Mesendoderm (in vitro differentiated cells): ENCODE measurements around the gene PPP1R16B.

Experiments
- DNase-seq: peaks from one replicate; pipeline ENCODE4 v3.0.0; 2013
- H2AK5ac ChIP-seq: 2 replicates; pipeline ENCODE4 v1.6.1; 2013; ENCODE audit warnings: low read length, inconsistent platforms
- H2BK120ac ChIP-seq: 2 replicates; pipeline ENCODE4 v1.6.1; 2013; ENCODE audit warnings: low read depth, mild to moderate bottlenecking, low read length, moderate library complexity, mixed read lengths
- H2BK15ac ChIP-seq: replicated peaks from 2 replicates; pipeline ENCODE4 v1.6.1; 2013; ENCODE audit warnings: low read depth, mild to moderate bottlenecking, moderate library complexity
- H2BK5ac ChIP-seq: 2 replicates; pipeline ENCODE4 v1.6.1; 2013; ENCODE audit warnings: low read length, inconsistent platforms
- H3K18ac ChIP-seq: 2 replicates; pipeline ENCODE4 v1.6.1; 2013; ENCODE audit warnings: mild to moderate bottlenecking, low read length, mixed read lengths
- H3K23ac ChIP-seq: one replicate; pipeline ENCODE4 v1.6.1; 2013; ENCODE audit warnings: low read length
- H3K27ac ChIP-seq: 2 replicates; pipeline ENCODE4 v1.5.1; 2013; ENCODE audit warnings: low read depth, mild to moderate bottlenecking, inconsistent platforms, low read length, moderate library complexity
- H3K27me3 ChIP-seq: 2 replicates; pipeline ENCODE4 v1.6.1; 2013; ENCODE audit warnings: low read length, control low read depth, mild to moderate bottlenecking, inconsistent platforms; ENCODE audit not compliant: insufficient read depth, poor library complexity
- H3K36me3 ChIP-seq: 2 replicates; pipeline ENCODE4 v1.6.1; 2013; ENCODE audit warnings: low read length, inconsistent platforms; ENCODE audit not compliant: control insufficient read depth, insufficient read depth
- H3K4ac ChIP-seq: one replicate; pipeline ENCODE4 v1.6.1; 2013; ENCODE audit warnings: low read depth, mild to moderate bottlenecking, low read length, moderate library complexity
- H3K4me1 ChIP-seq: 2 replicates; pipeline ENCODE4 v1.6.1; 2013; ENCODE audit warnings: low read depth, low read length, inconsistent platforms; ENCODE audit not compliant: control insufficient read depth
- H3K4me2 ChIP-seq: 2 replicates; pipeline ENCODE4 v1.6.1; 2013; ENCODE audit warnings: low read length
- H3K4me3 ChIP-seq: 2 replicates; pipeline ENCODE4 v1.5.1; 2013; ENCODE audit warnings: mild to moderate bottlenecking, low read length
- H3K56ac ChIP-seq: one replicate; pipeline ENCODE4 v1.6.1; 2013; ENCODE audit warnings: low read length
- H3K79me1 ChIP-seq: 2 replicates; pipeline ENCODE4 v1.6.1; 2013; ENCODE audit warnings: low read length, inconsistent platforms
- H3K79me2 ChIP-seq: 2 replicates; pipeline ENCODE4 v1.6.1; 2013; ENCODE audit warnings: mild to moderate bottlenecking, low read length; ENCODE audit not compliant: control insufficient read depth, insufficient read depth
- H3K9ac ChIP-seq: 2 replicates; pipeline ENCODE4 v1.6.1; 2013; ENCODE audit warnings: low read length, inconsistent platforms
- H4K5ac ChIP-seq: one replicate; pipeline ENCODE4 v1.6.1; 2013; ENCODE audit warnings: low read length
- H4K8ac ChIP-seq: one replicate; pipeline ENCODE4 v1.6.1; 2013; ENCODE audit warnings: low read depth, mild to moderate bottlenecking, control low read depth, low read length, moderate library complexity
- WGBS: extraction: QIAGEN DNeasy Blood & Tissue Kit; methylation state at CpG from one replicate; pipeline ENCODE4 v1.1.7; 2013; ENCODE audit warnings: low lambda C conversion rate, missing lambda C conversion rate; ENCODE audit not compliant: insufficient coverage; ENCODE audit errors: extremely low coverage; 5-methylcytosine and 5-hydroxymethylcytosine counted together

PPP1R16B gene

DNA sequence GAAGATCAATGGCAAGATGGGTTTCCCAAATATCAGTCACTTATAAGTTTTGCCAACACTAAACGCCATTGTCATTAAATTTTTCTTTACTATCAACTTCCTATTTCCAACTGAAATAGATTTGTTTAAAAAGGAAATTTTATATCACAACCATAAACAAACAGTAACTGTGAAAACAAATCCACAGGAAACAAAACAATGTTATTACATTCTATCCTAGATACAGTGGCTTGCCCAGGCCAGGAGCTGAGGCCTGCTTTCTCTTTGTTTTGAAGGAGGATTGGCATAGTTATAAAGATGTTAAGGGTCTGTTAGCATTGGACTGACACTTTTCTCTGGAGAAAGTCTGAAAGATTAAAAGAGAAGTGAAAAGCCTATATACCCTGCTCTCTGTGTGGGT, 24.9 kb downstream of the PPP1R16B start:
- Histone ChIP-seq H4K5ac (no peak overlapping the region), H3K79me1 (peaks cover 2% of the 10 kb centered on the region), H3K4me3 (no peak overlapping the region), H3K23ac (no peak overlapping the region), H2BK120ac (no peak overlapping the region), H3K4ac (no peak overlapping the region), H3K36me3 (no peaks in the 10 kb centered on the region), H2BK15ac (no peak overlapping the region), H3K4me1 (peaks cover 11% of the 10 kb centered on the region), H4K8ac (no peak overlapping the region), H3K27ac (no peak overlapping the region), H3K9ac (no peak overlapping the region), H3K79me2 (no peaks in the 10 kb centered on the region), H3K56ac (no peak overlapping the region), H3K4me2 (no peak overlapping the region), H2AK5ac (no peak overlapping the region), H3K27me3 (no peaks in the 10 kb centered on the region), H2BK5ac (no peak overlapping the region), H3K18ac (no peak overlapping the region)
- 100% methylated on average over 1 of the region's 1 CpG for WGBS
- DNase-seq = no peak

DNA sequence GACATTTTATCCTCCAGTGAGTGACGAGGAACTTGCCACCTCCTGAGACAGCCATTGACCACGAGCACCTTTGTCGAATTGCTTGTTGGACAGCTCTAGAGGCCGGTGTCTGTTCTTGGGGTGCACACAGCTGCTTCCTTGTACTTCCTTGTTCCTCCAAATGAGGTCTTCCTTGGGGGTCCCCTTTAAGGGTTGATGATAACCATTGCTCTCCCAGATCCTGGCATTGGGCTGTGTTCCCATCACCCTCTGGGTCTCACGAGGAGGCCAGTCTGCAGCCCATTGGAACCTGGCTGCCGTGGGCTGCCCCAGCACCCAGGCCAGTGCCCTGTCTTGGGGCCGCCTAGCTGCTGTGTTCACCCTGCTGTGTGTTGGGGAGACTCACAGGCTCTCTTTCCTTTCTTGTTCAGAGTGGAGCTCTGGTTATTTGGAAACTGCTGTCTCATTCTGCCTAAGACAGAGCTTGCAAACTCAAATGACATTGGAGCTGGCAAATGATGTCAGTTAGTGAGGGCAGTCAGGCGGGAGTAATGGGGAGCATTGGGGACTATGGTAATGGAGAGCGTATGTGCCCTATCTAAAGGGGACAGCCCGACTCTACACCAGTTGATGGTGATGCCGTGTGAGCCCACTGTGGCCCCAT, 25.7 kb downstream of the PPP1R16B start:
- Histone ChIP-seq H3K4ac (no peak overlapping the region), H3K4me3 (no peak overlapping the region), H3K36me3 (no peaks in the 10 kb centered on the region), H3K18ac (no peak overlapping the region), H2BK5ac (no peak overlapping the region), H3K27me3 (no peaks in the 10 kb centered on the region), H3K23ac (no peak overlapping the region), H3K79me2 (no peaks in the 10 kb centered on the region), H2BK120ac (no peak overlapping the region), H4K8ac (no peak overlapping the region), H3K9ac (no peak overlapping the region), H3K4me1 (peaks cover 3% of the 10 kb centered on the region), H3K27ac (no peak overlapping the region), H4K5ac (no peak overlapping the region), H2BK15ac (no peak overlapping the region), H3K56ac (no peak overlapping the region), H2AK5ac (no peak overlapping the region), H3K4me2 (no peak overlapping the region), H3K79me1 (peaks cover 2% of the 10 kb centered on the region)
- WGBS = no CpG with 5 or more reads among the region's 11 CpGs
- no peak for DNase-seq

DNA sequence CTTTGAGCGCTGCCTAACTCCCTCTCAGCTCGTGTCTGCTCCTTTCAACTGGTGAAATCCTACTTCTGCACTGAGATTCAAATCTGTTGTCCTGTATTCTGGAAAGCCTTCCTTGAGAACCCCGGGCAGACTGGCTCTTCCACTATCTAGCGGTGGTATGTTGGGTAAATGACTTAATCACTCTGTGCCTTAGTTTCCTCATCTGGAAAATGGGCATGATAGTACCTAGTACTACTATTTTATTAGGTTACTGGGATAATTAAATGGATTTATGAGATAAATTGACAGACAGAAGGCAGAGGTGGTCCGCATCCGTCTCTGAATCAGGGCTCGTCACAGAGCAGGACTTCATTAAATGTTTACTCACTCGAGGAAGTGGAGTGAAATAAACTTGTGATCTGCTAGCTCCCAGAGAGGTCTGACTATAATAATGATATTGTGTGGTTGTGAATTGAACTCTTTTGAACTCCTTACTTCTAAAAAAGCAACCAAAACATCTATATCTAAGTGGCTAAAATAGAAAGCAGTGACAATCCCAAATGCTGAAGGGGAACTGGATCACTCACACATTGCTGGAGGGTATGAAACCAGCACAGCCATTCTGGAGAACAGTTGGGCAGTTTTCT, 26.6 kb downstream of the PPP1R16B start:
- Histone ChIP-seq H3K79me2 (no peaks in the 10 kb centered on the region), H3K9ac (no peak overlapping the region), H3K27me3 (no peaks in the 10 kb centered on the region), H3K4me2 (no peak overlapping the region), H2AK5ac (no peak overlapping the region), H4K5ac (no peak overlapping the region), H2BK15ac (no peak overlapping the region), H2BK120ac (no peak overlapping the region), H2BK5ac (no peak overlapping the region), H3K27ac (no peak overlapping the region), H3K23ac (no peak overlapping the region), H3K4me1 (no peaks in the 10 kb centered on the region), H3K36me3 (no peaks in the 10 kb centered on the region), H4K8ac (no peak overlapping the region), H3K79me1 (peaks cover 2% of the 10 kb centered on the region), H3K18ac (no peak overlapping the region), H3K4ac (no peak overlapping the region), H3K4me3 (no peak overlapping the region), H3K56ac (no peak overlapping the region)
- DNase-seq = no peak
- no CpG with 5 or more reads among the region's 8 CpGs for WGBS

- H2BK15ac ChIP-seq = no peak overlapping the region
- no peak overlapping the region for H4K8ac ChIP-seq
- no peak overlapping the region for H4K5ac ChIP-seq
- H3K27me3 ChIP-seq = no peaks in the 10 kb centered on the region
- no peak overlapping the region for H3K4me3 ChIP-seq
- H3K4ac ChIP-seq = no peak overlapping the region
- no peak overlapping the region for H3K56ac ChIP-seq
- no peak overlapping the region for H2BK120ac ChIP-seq
- WGBS = no CpG with 5 or more reads among the region's 5 CpGs
- H2BK5ac ChIP-seq = no peak overlapping the region
- H3K18ac ChIP-seq = no peak overlapping the region
- no peak overlapping the region for H3K4me2 ChIP-seq
- H3K79me1 ChIP-seq = no peaks in the 10 kb centered on the region
- H3K79me2 ChIP-seq = no peaks in the 10 kb centered on the region
- H2AK5ac ChIP-seq = no peak overlapping the region
- no peak for DNase-seq
- no peaks in the 10 kb centered on the region for H3K4me1 ChIP-seq
- H3K27ac ChIP-seq = no peak overlapping the region
- H3K36me3 ChIP-seq = no peaks in the 10 kb centered on the region
- H3K23ac ChIP-seq = no peak overlapping the region
- no peak overlapping the region for H3K9ac ChIP-seq
Observed at GRCh38 chr20:38833154-38833856, 27.8 kb downstream of the PPP1R16B start.

DNA sequence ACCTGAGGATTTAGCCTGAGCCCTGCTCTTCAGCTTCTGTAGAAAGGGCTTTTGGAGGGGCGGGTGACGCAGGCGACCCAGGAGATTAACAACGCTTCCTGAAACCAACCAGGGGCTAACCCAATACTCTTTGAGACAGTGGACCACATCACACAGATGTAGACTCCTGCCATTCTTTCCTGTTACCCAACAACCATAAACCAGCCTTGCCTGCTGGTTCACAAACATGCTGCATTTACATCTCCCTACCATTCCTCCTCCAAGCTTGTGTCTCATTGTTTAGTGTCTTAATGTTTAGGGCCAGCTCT, 28.3 kb downstream of the PPP1R16B start:
- H3K9ac ChIP-seq = no peak overlapping the region
- no peak overlapping the region for H3K4me2 ChIP-seq

More for the DNA sequence above, 28.3 kb downstream of the PPP1R16B start:
- H4K5ac ChIP-seq = no peak overlapping the region
- DNase-seq = no peak
- H2BK15ac ChIP-seq = no peak overlapping the region
- H3K56ac ChIP-seq = no peak overlapping the region
- no peak overlapping the region for H3K27ac ChIP-seq
- no peak overlapping the region for H4K8ac ChIP-seq
- no peak overlapping the region for H2AK5ac ChIP-seq
- H3K18ac ChIP-seq = no peak overlapping the region
- no peak overlapping the region for H3K4me3 ChIP-seq
- H3K27me3 ChIP-seq = no peaks in the 10 kb centered on the region
- no peak overlapping the region for H2BK5ac ChIP-seq
- no peak overlapping the region for H3K23ac ChIP-seq
- no peaks in the 10 kb centered on the region for H3K79me1 ChIP-seq
- no peak overlapping the region for H3K4ac ChIP-seq
- H2BK120ac ChIP-seq = no peak overlapping the region
- no peaks in the 10 kb centered on the region for H3K4me1 ChIP-seq
- H3K79me2 ChIP-seq = no peaks in the 10 kb centered on the region
- H3K36me3 ChIP-seq = no peaks in the 10 kb centered on the region
- no CpG with 5 or more reads among the region's 4 CpGs for WGBS
